UCSD-AML1 (cell line): ENCODE data around the gene SRR.

ENCODE experiments used
- DNase-seq: peaks from one replicate; lab custom pipeline; 2025; ENCODE audit not compliant: unreplicated experiment; lab: John Stamatoyannopoulos, UW

SRR gene

DNA sequence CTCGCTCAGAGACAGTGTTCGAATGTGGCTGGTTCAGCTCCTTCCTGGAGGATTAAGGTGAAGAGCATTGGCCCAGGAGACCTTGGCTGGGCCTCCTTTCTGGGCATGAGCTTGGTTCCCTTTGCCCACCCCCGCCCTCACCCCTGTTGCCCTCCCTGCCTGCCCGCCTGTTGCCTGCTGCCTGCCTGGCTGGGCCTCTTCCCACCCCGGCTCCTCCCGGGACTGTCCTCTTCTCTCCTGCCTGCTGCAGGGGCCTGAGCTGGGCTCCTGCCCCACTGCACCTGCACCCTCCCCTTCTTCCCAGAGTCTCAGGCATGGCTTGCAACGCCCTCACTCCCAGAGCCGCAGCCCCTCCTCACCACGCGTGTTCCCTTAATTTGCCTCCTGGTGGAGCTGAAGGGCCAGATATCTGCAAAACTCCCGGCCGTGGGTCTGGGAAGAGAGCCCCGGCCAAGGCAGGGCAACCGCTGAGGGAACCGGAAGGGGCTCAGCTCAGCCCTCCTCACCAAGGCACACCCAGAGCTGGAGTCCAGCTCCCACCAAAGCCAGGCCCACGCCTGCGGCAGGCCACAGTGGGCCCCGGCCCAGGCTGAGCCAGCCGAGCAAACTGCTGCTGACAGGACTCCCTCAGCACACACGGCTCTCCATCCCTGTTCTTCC, 65.9 kb downstream of the SRR start:
- DNase-seq: peak; percentile 29

DNA sequence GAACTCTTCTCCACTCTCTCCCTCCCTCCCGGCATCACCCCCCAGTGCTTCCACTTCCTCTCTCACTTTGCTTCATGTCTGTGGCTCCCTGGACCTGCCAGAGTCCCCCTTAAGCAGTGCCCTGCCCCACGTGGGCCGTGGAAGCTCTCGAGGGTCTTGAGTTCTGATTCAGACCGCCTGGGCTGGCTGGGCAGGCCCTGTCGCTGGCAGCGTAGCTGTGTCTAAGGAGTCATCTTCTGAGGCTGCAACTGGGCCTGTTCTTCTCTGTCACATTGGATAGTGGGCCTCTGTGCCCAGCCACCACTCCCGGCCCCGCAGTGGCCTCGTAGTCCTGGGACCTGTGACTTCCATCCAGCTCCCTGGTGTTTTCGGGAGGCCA, 66.5 kb downstream of the SRR start:
- no peak for DNase-seq

GRCh38 chr17:2371183-2372130, 67.7 kb downstream of the SRR start:
- DNase-seq: no peak

- DNase-seq: no peak
These were observed 68.4 kb downstream of the SRR start for GRCh38 chr17:2372180-2372579.

- DNase-seq: no peak
These were observed 68.9 kb downstream of the SRR start for GRCh38 chr17:2372681-2373080.

GRCh38 chr17:2373179-2373578, 69.4 kb downstream of the SRR start:
- DNase-seq: no peak
